ENCODE data around the gene OPN4.

The OPN4 gene

GRCh38 chr10:86657011-86657395 is 2.7 kb downstream of the OPN4 start:
- no peak for DNase-seq (ENCODE audit: low read depth)
- no peak overlapping the region for H3K4me3 ChIP-seq (ENCODE audit: control insufficient read depth, low read depth, low read length)
- TF ChIP-seq, protein P1, sequence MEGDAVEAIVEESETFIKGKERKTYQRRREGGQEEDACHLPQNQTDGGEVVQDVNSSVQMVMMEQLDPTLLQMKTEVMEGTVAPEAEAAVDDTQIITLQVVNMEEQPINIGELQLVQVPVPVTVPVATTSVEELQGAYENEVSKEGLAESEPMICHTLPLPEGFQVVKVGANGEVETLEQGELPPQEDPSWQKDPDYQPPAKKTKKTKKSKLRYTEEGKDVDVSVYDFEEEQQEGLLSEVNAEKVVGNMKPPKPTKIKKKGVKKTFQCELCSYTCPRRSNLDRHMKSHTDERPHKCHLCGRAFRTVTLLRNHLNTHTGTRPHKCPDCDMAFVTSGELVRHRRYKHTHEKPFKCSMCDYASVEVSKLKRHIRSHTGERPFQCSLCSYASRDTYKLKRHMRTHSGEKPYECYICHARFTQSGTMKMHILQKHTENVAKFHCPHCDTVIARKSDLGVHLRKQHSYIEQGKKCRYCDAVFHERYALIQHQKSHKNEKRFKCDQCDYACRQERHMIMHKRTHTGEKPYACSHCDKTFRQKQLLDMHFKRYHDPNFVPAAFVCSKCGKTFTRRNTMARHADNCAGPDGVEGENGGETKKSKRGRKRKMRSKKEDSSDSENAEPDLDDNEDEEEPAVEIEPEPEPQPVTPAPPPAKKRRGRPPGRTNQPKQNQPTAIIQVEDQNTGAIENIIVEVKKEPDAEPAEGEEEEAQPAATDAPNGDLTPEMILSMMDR (IDR thresholded peaks at IDR 0.05; ENCODE audit: control insufficient read depth, insufficient read depth, low read depth, low read length, missing control alignments): no peak

GRCh38 chr10:86657396-86658011 is 3.2 kb downstream of the OPN4 start:
- no peak overlapping the region for H3K4me3 ChIP-seq (ENCODE audit: control insufficient read depth, low read depth, low read length)
- TF ChIP-seq, protein P1 (IDR thresholded peaks at IDR 0.05; ENCODE audit: control insufficient read depth, insufficient read depth, low read depth, low read length, missing control alignments): no peak
- no peak for DNase-seq (ENCODE audit: low read depth)

- no peak overlapping the region for H3K4me3 ChIP-seq (ENCODE audit: control insufficient read depth, low read depth, low read length)
- TF ChIP-seq, protein P1 (IDR thresholded peaks at IDR 0.05; ENCODE audit: control insufficient read depth, insufficient read depth, low read depth, low read length, missing control alignments): no peak
- DNase-seq (ENCODE audit: low read depth): no peak
Observed at GRCh38 chr10:86658261-86658741, 4.0 kb downstream of the OPN4 start.

GRCh38 chr10:86658751-86659150 is 4.4 kb downstream of the OPN4 start:
- TF ChIP-seq, protein P1 (IDR thresholded peaks at IDR 0.05; ENCODE audit: control insufficient read depth, insufficient read depth, low read depth, low read length, missing control alignments): no peak
- no peak for DNase-seq (ENCODE audit: low read depth)
- no peak overlapping the region for H3K4me3 ChIP-seq (ENCODE audit: control insufficient read depth, low read depth, low read length)

- no peak overlapping the region for H3K4me3 ChIP-seq (ENCODE audit: control insufficient read depth, low read depth, low read length)
- no peak for DNase-seq (ENCODE audit: low read depth)
- TF ChIP-seq, protein P1 (IDR thresholded peaks at IDR 0.05; ENCODE audit: control insufficient read depth, insufficient read depth, low read depth, low read length, missing control alignments): no peak
Observed at GRCh38 chr10:86659161-86659691, 4.9 kb downstream of the OPN4 start.

DNA sequence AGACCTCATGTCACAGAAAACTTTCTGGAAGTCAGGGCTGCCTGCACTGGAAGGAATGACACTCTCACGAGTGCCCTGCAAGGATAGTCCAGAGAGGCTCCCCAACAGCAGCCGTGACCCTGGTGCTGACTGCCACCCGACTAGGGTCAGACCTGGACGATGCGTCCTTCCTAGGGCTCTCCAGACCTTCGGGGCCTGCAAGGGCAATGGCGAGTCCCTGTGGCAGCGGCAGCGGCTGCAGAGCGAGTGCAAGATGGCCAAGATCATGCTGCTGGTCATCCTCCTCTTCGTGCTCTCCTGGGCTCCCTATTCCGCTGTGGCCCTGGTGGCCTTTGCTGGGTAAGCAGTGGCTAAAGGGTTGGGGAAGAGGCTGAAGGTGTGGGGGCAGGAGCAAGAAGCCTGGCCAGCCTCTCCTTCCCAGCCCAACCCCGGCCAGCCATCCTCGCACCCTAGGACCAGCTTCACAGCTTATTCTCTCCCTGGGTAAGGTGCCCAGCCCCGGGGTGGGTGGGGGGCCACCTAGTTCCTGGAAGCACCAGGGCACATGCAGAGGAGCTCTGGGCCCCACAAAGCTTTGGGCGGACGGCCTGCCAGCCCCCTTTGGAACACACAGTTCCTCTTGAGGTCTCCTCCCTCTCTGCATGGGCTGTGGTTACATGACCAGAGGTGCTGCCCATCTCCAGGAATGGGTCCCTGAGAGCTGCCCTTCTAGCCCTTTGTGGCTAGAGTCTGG is 5.5 kb downstream of the OPN4 start:
- H3K4me3 ChIP-seq (ENCODE audit: control insufficient read depth, low read depth, low read length): no peak overlapping the region
- DNase-seq (ENCODE audit: low read depth): no peak
- TF ChIP-seq, protein P1 (IDR thresholded peaks at IDR 0.05; ENCODE audit: control insufficient read depth, insufficient read depth, low read depth, low read length, missing control alignments): no peak

Data from AG09309 (cell line).